Transverse colon (tissue), 4 donors: ENCODE data around the gene CCDC88B.

Experiments used
- EP300 ChIP-seq: sonication (generic); formaldehyde crosslinking; IDR thresholded peaks from one replicate; pipeline ENCODE4 v1.6.1; 2017; ENCODE audit warnings: antibody characterized with exemption, low read depth
- POLR2A ChIP-seq: fragments of 450-650 bp; IDR thresholded peaks from one replicate; pipeline ENCODE4 v1.6.1; 2016; ENCODE audit warnings: antibody characterized with exemption, mild to moderate bottlenecking, moderate library complexity
- POLR2AphosphoS5 ChIP-seq, 3 donors: sonication (generic); formaldehyde crosslinking; IDR thresholded peaks; one replicate each; pipeline ENCODE4 v1.6.1; 2016; ENCODE audit warnings: antibody characterized with exemption in 3 of 3
- TF ChIP-seq, protein P1 (sequence below), 5 experiments: fragments of 200-600 bp in 3 of 5; fragments of 450-650 bp in 2 of 5; sonication (generic) in 3 of 5; IDR thresholded peaks; 1 replicate in 2 of 5; 2 replicates in 3 of 5; pipeline ENCODE4 v1.5.1; 2016 to 2017; ENCODE audit warnings: antibody characterized with exemption in 5 of 5, inconsistent platforms in 3 of 5, mild to moderate bottlenecking in 2 of 5, moderate library complexity in 1 of 5

DNA sequence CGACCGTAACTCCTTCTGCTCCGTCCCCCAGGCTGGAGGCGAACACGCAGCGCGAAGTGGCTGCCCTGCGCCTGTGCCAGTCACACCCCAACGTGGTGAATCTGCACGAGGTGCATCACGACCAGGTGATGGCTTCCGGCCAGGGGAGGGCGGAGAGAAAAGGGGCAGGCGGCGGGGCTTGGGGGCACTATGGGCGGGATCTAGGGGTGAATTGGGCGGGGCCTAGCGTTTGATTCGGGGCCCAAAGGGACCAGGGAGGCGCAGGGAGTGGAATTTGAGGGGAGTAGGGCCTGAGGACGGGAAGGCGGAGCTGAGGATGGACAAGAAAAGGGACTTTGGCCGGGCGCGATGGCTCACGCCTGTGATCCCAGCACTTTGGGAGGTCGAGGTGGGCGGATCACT is 28.7 kb downstream of the CCDC88B start:
- TF ChIP-seq, protein P1, sequence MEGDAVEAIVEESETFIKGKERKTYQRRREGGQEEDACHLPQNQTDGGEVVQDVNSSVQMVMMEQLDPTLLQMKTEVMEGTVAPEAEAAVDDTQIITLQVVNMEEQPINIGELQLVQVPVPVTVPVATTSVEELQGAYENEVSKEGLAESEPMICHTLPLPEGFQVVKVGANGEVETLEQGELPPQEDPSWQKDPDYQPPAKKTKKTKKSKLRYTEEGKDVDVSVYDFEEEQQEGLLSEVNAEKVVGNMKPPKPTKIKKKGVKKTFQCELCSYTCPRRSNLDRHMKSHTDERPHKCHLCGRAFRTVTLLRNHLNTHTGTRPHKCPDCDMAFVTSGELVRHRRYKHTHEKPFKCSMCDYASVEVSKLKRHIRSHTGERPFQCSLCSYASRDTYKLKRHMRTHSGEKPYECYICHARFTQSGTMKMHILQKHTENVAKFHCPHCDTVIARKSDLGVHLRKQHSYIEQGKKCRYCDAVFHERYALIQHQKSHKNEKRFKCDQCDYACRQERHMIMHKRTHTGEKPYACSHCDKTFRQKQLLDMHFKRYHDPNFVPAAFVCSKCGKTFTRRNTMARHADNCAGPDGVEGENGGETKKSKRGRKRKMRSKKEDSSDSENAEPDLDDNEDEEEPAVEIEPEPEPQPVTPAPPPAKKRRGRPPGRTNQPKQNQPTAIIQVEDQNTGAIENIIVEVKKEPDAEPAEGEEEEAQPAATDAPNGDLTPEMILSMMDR (IDR thresholded peaks at IDR 0.05) = no peak
- TF ChIP-seq POLR2A = no peak
- no peak for TF ChIP-seq EP300
- TF ChIP-seq POLR2AphosphoS5 (IDR thresholded peaks at IDR 0.05) = no peak
